Body of pancreas (tissue), 4 donors: Measurements from ENCODE around the gene JADE3. TPM values are rescaled to one million over a fixed set of nuclear protein-coding genes. Genes with fewer than 3 reads are reported as not detected.

ENCODE experiments used
- ATAC-seq: fragments of 150-250 bp; one replicate; pipeline ENCODE4 v1.9.1; 2016
- DNase-seq, 4 donors: peaks; one replicate each; pipeline ENCODE4 v3.0.0-alpha.2; 2019
- H3K27ac ChIP-seq, 4 donors: fragments of 200-600 bp; sonication (generic); 1 replicate in 3 of 4; 2 replicates in 1 of 4; pipeline versions ENCODE4 v1.5.1 to v1.6.1; 2016 to 2019; ENCODE audit warnings: mild to moderate bottlenecking in 1 of 4, mixed read lengths in 1 of 4, moderate library complexity in 1 of 4
- H3K27me3 ChIP-seq, 2 donors: fragments of 200-600 bp; sonication (generic); one replicate each; pipeline ENCODE4 v1.6.0; 2016; ENCODE audit warnings: mild to moderate bottlenecking in 1 of 2
- H3K36me3 ChIP-seq, 2 donors: fragments of 200-600 bp; sonication (generic); replicated peaks in 1 of 2; 2 replicates each; pipeline ENCODE4 v1.5.1; 2016; ENCODE audit warnings: low read depth in 2 of 2; ENCODE audit not compliant: insufficient read depth in 1 of 2
- H3K4me1 ChIP-seq: fragments of 200-600 bp; sonication (generic); one replicate; pipeline ENCODE4 v1.6.0; 2016
- H3K4me3 ChIP-seq, 2 donors: fragments of 200-600 bp; sonication (generic); 1 replicate in 1 of 2; 2 replicates in 1 of 2; pipeline ENCODE4 v1.5.1; 2016 to 2019
- H3K9me3 ChIP-seq, 3 donors: fragments of 200-600 bp; sonication (generic); 1 replicate in 2 of 3; 2 replicates in 1 of 3; pipeline ENCODE4 v1.5.1; 2016
- POLR2A ChIP-seq, 3 donors: fragments of 450-650 bp; IDR thresholded peaks; one replicate each; pipeline ENCODE4 v1.6.1; 2016; ENCODE audit warnings: antibody characterized with exemption in 3 of 3, mild to moderate bottlenecking in 2 of 3
- WGBS, 2 donors: methylation state at CpG; one replicate each; pipeline ENCODE4 v1.1.5; 2017; 5-methylcytosine and 5-hydroxymethylcytosine counted together
- intact Hi-C: fragments of 100-400 bp; cut with DNase I; formaldehyde crosslinking; loops from one replicate; pipeline ENCODE4 v1.15.1; 2023
- total RNA-seq, 2 donors: library from RNA; depleted of rRNA; stranded (reverse); fragments of >200 nt; gene quantifications; one replicate each; pipeline ENCODE4 v1.1.0, GENCODE V29; 2016
- TF ChIP-seq, protein P1 (sequence below), 7 experiments: fragments of 450-650 bp in 4 of 7; fragments of 200-600 bp in 3 of 7; sonication (generic) in 3 of 7; IDR thresholded peaks; one replicate each; pipeline ENCODE4 v1.5.1; 2016 to 2019; ENCODE audit warnings: antibody characterized with exemption in 7 of 7

JADE3 gene
- total RNA-seq, 2 donors from 2014 or later = 2.3 to 9.3 TPM

DNA sequence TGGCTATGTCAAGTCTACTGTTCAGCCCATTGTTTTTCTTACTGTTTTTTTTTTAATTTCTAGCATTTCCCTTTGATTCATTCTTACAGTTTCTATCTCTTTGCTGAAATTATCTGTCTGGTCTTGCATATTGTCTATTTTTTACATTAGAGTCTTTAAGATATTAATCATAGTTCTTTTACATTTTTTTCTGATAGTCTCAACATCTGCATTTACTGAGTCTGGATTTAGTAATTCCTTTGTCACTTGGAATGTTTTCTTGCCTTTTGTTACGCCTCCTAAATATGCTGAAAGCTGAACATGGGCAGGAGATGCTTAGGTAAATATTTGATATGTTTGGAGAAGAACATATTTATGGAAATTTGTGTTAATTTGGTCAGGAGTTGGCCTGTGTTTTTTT lies 10.4 kb downstream of the JADE3 start:
- DNase-seq (no peak), ATAC-seq (no peak)
- intact Hi-C loops = no loop called here
- TF ChIP-seq, protein P1, sequence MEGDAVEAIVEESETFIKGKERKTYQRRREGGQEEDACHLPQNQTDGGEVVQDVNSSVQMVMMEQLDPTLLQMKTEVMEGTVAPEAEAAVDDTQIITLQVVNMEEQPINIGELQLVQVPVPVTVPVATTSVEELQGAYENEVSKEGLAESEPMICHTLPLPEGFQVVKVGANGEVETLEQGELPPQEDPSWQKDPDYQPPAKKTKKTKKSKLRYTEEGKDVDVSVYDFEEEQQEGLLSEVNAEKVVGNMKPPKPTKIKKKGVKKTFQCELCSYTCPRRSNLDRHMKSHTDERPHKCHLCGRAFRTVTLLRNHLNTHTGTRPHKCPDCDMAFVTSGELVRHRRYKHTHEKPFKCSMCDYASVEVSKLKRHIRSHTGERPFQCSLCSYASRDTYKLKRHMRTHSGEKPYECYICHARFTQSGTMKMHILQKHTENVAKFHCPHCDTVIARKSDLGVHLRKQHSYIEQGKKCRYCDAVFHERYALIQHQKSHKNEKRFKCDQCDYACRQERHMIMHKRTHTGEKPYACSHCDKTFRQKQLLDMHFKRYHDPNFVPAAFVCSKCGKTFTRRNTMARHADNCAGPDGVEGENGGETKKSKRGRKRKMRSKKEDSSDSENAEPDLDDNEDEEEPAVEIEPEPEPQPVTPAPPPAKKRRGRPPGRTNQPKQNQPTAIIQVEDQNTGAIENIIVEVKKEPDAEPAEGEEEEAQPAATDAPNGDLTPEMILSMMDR (IDR thresholded peaks at IDR 0.05) = no peak
- TF ChIP-seq POLR2A (IDR thresholded peaks at IDR 0.05) = no peak
- Histone ChIP-seq H3K36me3 (no peaks in the 10 kb centered on the region), H3K27me3 (no peaks in the 10 kb centered on the region), H3K4me3 (no peak overlapping the region), H3K27ac (no peak overlapping the region), H3K4me1 (peaks cover 16% of the 10 kb centered on the region), H3K9me3 (no peaks in the 10 kb centered on the region)
- 94 to 100% methylated on average over 1 of the region's 1 CpG for WGBS, 2 donors

DNA sequence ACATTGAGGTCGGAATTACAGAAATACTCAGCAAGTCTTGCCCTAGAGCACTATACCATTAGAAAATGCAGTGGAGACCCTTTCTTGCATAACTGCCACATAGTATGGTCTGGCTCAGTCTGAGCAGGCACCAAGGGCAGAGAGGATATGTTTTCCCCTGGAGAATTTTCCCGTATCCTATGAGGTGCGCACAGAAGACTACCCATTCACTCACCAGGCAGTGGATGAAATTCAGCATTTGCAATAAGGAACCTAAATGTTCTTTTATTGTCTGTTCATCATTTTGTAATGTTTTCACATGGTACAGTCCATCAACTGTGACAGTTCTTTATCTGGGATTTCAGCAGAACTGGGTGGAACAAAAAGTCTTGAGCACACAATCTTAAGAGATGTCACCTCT lies 15.5 kb downstream of the JADE3 start:
- Histone ChIP-seq H3K27ac (no peak overlapping the region), H3K27me3 (no peaks in the 10 kb centered on the region), H3K4me3 (no peak overlapping the region), H3K4me1 (no peaks in the 10 kb centered on the region), H3K36me3 (no peaks in the 10 kb centered on the region), H3K9me3 (no peaks in the 10 kb centered on the region)
- TF ChIP-seq, protein P1 (IDR thresholded peaks at IDR 0.05) = no peak
- intact Hi-C loops = no loop called here
- ATAC-seq (no peak), DNase-seq (no peak)
- WGBS, 2 donors = 74 to 88% methylated on average over 2 to 3 of the region's 3 CpGs

DNA sequence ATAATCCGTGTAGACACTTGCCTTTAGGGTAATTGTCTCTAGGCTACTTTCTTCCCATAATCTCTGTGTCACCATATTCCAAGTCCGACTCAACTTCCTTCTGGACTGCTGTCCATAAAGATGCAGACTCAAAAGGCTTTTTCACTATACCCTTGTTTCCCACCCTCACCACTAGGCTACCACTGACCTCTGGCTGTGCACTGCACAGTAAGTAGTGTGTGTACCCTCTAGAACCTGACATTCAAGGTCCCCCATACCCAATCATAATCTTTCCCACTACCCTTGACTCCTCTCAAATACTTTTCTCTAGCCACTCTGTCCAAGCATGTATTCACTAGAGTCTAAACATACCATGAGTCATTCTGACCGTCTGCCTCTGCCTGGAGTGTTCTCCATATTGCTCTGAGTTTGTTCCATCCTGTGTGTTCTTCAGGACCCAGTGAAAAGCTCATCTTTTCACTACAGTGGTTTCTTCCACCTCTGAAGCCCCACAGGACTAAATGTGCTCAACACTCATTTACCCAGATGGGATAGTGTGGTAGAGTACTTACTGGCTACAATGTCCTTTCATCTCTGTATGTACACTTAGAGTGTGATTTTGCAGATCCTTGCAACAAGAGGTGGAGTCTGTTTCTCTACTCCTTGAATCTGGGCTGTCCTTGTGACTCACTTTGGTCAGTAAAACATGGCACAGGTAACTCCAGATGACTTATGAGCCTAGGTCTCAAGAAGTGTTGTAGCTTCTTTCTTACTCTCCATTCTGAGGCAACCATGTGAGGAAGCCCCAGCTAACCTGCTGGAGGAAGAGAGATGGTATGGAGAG lies 17.4 kb downstream of the JADE3 start:
- H3K36me3 ChIP-seq = no peaks in the 10 kb centered on the region
- TF ChIP-seq, protein P1 (IDR thresholded peaks at IDR 0.05) = no peak
- TF ChIP-seq POLR2A (IDR thresholded peaks at IDR 0.05) = no peak
- H3K4me1 ChIP-seq = no peaks in the 10 kb centered on the region
- DNase-seq (no peak), ATAC-seq (no peak)
- H3K4me3 ChIP-seq = no peak overlapping the region
- WGBS, 2 donors = 84 to 94% methylated on average over 3 of the region's 3 CpGs
- H3K9me3 ChIP-seq = no peaks in the 10 kb centered on the region
- intact Hi-C loops = no loop called here
- no peak overlapping the region for H3K27ac ChIP-seq
- H3K27me3 ChIP-seq = no peaks in the 10 kb centered on the region

DNA sequence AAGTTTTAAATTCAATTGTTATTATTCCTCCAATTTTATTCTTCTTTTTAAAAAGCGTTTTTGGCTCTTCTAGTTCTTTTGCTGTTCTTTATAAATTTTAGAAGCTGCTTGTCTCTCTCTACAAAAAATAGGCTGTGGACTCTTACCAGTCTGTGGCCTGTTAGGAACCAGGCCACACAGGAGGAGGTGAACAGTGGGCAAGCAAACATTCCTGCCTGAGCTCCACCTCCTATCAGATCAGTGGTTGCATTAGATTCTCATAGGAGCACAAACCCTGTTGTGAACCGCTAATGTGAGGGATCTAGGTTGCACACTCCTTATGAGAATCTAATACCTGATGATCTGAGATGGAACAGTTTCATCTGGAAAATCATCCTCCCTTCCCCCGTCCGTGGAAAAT lies 23.1 kb downstream of the JADE3 start:
- TF ChIP-seq, protein P1 (IDR thresholded peaks at IDR 0.05) = no peak
- no peak for TF ChIP-seq POLR2A (IDR thresholded peaks at IDR 0.05)
- Histone ChIP-seq H3K27me3 (no peaks in the 10 kb centered on the region), H3K36me3 (no peaks in the 10 kb centered on the region), H3K4me3 (no peak overlapping the region), H3K9me3 (no peaks in the 10 kb centered on the region), H3K27ac (no peak overlapping the region), H3K4me1 (peaks cover 3% of the 10 kb centered on the region)
- 37 to 61% methylated on average over 4 of the region's 4 CpGs for WGBS, 2 donors
- DNase-seq (no peak), ATAC-seq (no peak)
- intact Hi-C loops = no loop called here

DNA sequence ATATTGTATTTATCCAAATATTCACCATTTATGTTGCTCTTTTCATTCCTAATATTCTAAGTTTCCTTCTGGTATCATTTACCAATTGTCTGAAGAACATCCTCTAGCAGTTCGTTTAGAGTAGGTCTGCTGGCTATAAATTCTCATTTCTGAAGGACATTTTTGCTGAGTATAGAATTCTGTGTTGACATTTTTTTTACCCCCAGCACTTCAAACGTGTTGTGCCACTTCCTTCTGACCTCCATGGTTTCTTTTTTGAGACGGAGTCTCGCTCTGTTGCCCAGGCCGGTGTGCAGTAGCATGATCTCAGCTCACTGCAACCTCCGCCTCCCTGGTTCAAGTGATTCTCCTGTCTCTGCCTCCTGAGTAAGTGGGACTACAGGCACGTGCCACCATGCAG lies 26.4 kb downstream of the JADE3 start:
- 89 to 93% methylated on average over 5 to 7 of the region's 7 CpGs for WGBS, 2 donors
- H3K27me3 ChIP-seq = no peaks in the 10 kb centered on the region
- ATAC-seq (no peak), DNase-seq (no peak)
- H3K4me3 ChIP-seq = no peak overlapping the region
- intact Hi-C loops = no loop called here
- H3K4me1 ChIP-seq = peaks cover 3% of the 10 kb centered on the region
- no peaks in the 10 kb centered on the region for H3K9me3 ChIP-seq
- no peak overlapping the region for H3K27ac ChIP-seq
- H3K36me3 ChIP-seq = no peaks in the 10 kb centered on the region
- TF ChIP-seq, protein P1 (IDR thresholded peaks at IDR 0.05) = no peak
- TF ChIP-seq POLR2A (IDR thresholded peaks at IDR 0.05) = no peak
